Ovary (tissue), 3 donors: ENCODE data around the gene FGFR2.

Experiments used
- EP300 ChIP-seq: sonication (generic); formaldehyde crosslinking; IDR thresholded peaks from one replicate; pipeline ENCODE4 v1.6.1; 2017; ENCODE audit warnings: antibody characterized with exemption
- POLR2A ChIP-seq: fragments of 450-650 bp; IDR thresholded peaks from one replicate; pipeline ENCODE4 v1.6.1; 2017; ENCODE audit warnings: antibody characterized with exemption, mild to moderate bottlenecking, moderate library complexity
- TF ChIP-seq, protein P1 (sequence below), 3 donors: fragments of 450-650 bp in 2 of 3; fragments of 200-600 bp in 1 of 3; IDR thresholded peaks; one replicate each; pipeline versions ENCODE4 v1.5.1 to v1.8.0; 2016 to 2022; ENCODE audit warnings: antibody characterized with exemption in 3 of 3, mild to moderate bottlenecking in 1 of 3
- donor health status: DM: no; HTN: no; CAD: no.

DNA sequence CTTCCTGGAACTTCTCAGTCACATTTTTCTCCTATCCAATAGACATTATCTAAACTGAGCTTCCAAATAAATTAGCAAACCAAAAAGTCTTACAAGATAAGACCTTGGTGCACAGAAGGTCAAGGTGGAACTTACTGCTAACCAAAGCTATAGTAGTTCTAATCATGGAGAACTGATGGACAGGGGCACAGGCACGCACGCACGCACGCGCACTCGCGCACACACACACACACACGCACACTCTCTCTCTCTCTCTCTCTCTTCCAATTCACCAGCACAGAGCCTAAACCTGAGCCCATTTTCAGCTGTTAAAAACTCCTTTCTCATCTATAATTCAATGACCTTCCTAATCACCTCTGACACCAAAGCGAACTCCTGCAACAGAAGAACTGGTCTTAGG is 7.5 kb downstream of the FGFR2 start:
- TF ChIP-seq, protein P1, sequence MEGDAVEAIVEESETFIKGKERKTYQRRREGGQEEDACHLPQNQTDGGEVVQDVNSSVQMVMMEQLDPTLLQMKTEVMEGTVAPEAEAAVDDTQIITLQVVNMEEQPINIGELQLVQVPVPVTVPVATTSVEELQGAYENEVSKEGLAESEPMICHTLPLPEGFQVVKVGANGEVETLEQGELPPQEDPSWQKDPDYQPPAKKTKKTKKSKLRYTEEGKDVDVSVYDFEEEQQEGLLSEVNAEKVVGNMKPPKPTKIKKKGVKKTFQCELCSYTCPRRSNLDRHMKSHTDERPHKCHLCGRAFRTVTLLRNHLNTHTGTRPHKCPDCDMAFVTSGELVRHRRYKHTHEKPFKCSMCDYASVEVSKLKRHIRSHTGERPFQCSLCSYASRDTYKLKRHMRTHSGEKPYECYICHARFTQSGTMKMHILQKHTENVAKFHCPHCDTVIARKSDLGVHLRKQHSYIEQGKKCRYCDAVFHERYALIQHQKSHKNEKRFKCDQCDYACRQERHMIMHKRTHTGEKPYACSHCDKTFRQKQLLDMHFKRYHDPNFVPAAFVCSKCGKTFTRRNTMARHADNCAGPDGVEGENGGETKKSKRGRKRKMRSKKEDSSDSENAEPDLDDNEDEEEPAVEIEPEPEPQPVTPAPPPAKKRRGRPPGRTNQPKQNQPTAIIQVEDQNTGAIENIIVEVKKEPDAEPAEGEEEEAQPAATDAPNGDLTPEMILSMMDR (IDR thresholded peaks at IDR 0.05), result no peak
- TF ChIP-seq POLR2A (no peak), EP300 (no peak)
